Neural cell (in vitro differentiated cells): ENCODE measurements around the gene EYA3. TPM values are rescaled to one million over a fixed set of nuclear protein-coding genes. Genes with fewer than 3 reads are reported as not detected.

ENCODE experiments used
- H2AFZ ChIP-seq: fragments of 200-600, 300-800 bp; sonication (generic), shearing (Covaris generic); 2 replicates; pipeline ENCODE4 v1.6.0; 2014; ENCODE audit warnings: low read depth, mild to moderate bottlenecking, antibody characterized with exemption, low read length, moderate library complexity
- H3F3A ChIP-seq: fragments of 200-600 bp; shearing (Covaris generic); 2 replicates; pipeline ENCODE4 v1.6.1; 2016; ENCODE audit warnings: mild to moderate bottlenecking, moderate library complexity, mixed read lengths, antibody characterized with exemption, low read length; ENCODE audit not compliant: insufficient read depth, poor library complexity, severe bottlenecking
- H3K27ac ChIP-seq: fragments of 200-600, 300-800 bp; sonication (generic), shearing (Covaris generic); 2 replicates; pipeline ENCODE4 v1.5.1; 2014; ENCODE audit warnings: mild to moderate bottlenecking, low read length, moderate library complexity
- H3K27me3 ChIP-seq: fragments of 300-800, 200-600 bp; sonication (generic), shearing (Covaris generic); 2 replicates; pipeline ENCODE4 v1.6.0; 2014; ENCODE audit warnings: mild to moderate bottlenecking, low read depth, low read length, moderate library complexity; ENCODE audit not compliant: insufficient read depth
- H3K36me3 ChIP-seq: fragments of 300-800, 200-600 bp; sonication (generic), shearing (Covaris generic); 2 replicates; pipeline ENCODE4 v1.5.1; 2014; ENCODE audit warnings: mild to moderate bottlenecking, antibody characterized with exemption, low read length, moderate library complexity; ENCODE audit not compliant: insufficient read depth
- H3K4me2 ChIP-seq: fragments of 300-800, 200-600 bp; sonication (generic), shearing (Covaris generic); 2 replicates; pipeline ENCODE4 v1.6.0; 2014; ENCODE audit warnings: mild to moderate bottlenecking, low read length
- H3K4me3 ChIP-seq: fragments of 300-800, 200-600 bp; sonication (generic), shearing (Covaris generic); 2 replicates; pipeline ENCODE4 v1.5.1; 2014; ENCODE audit warnings: mild to moderate bottlenecking, low read length, moderate library complexity
- H3K79me2 ChIP-seq: fragments of 200-600 bp; shearing (Covaris generic); replicated peaks from 2 replicates; pipeline ENCODE4 v1.6.0; 2014; ENCODE audit warnings: mild to moderate bottlenecking, low read length, moderate library complexity; ENCODE audit not compliant: insufficient read depth
- H3K9ac ChIP-seq: fragments of 300-800, 200-600 bp; sonication (generic), shearing (Covaris generic); 2 replicates; pipeline ENCODE4 v1.6.1; 2016; ENCODE audit warnings: mild to moderate bottlenecking, low read length, mixed read lengths
- H3K9me2 ChIP-seq: fragments of 200-600 bp; shearing (Covaris generic); 2 replicates; pipeline ENCODE4 v1.6.1; 2016; ENCODE audit warnings: mild to moderate bottlenecking, low read length, mixed read lengths; ENCODE audit not compliant: insufficient read depth
- H3K9me3 ChIP-seq: fragments of 200-600, 300-800 bp; sonication (generic), shearing (Covaris generic); 2 replicates; pipeline ENCODE4 v1.6.1; 2016; ENCODE audit warnings: mild to moderate bottlenecking, mixed run types, low read length, moderate library complexity, mixed read lengths
- H4K20me1 ChIP-seq: fragments of 200-600 bp; shearing (Covaris generic); 2 replicates; pipeline ENCODE4 v1.6.1; 2016; ENCODE audit warnings: mild to moderate bottlenecking, mixed run types; ENCODE audit not compliant: insufficient read depth
- EP300 ChIP-seq: fragments of 450-650 bp; conservative IDR thresholded peaks from 2 replicates; pipeline ENCODE4 v1.6.1; 2014; ENCODE audit warnings: antibody characterized with exemption, mild to moderate bottlenecking, moderate library complexity; ENCODE audit not compliant: poor library complexity, severe bottlenecking
- EZH2 ChIP-seq: fragments of 200-600, 300-800 bp; shearing (Covaris generic), sonication (generic); IDR thresholded peaks from 2 replicates; pipeline ENCODE4 v1.6.1; 2014; ENCODE audit warnings: antibody characterized with exemption, low read length, borderline replicate concordance, mild to moderate bottlenecking; ENCODE audit not compliant: insufficient read depth, poor library complexity, severe bottlenecking
- MXI1 ChIP-seq: fragments of 450-650 bp; conservative IDR thresholded peaks from 2 replicates; pipeline ENCODE4 v1.6.1; 2014; ENCODE audit warnings: antibody characterized with exemption, mild to moderate bottlenecking; ENCODE audit not compliant: poor library complexity, severe bottlenecking
- POLR2AphosphoS5 ChIP-seq: IDR thresholded peaks from 2 replicates; pipeline ENCODE4 v1.6.1; 2012
- RAD21 ChIP-seq: fragments of 450-650 bp; conservative IDR thresholded peaks from 2 replicates; pipeline ENCODE4 v1.6.1; 2014; ENCODE audit warnings: antibody characterized with exemption, mild to moderate bottlenecking, moderate library complexity
- REST ChIP-seq: IDR thresholded peaks from 2 replicates; pipeline ENCODE4 v1.6.1; 2012; ENCODE audit warnings: borderline replicate concordance
- SMC3 ChIP-seq: fragments of 450-650 bp; conservative IDR thresholded peaks from 2 replicates; pipeline ENCODE4 v1.6.1; 2014; ENCODE audit warnings: antibody characterized with exemption, mild to moderate bottlenecking, moderate library complexity; ENCODE audit not compliant: poor library complexity
- TAF1 ChIP-seq: IDR thresholded peaks from 2 replicates; pipeline ENCODE4 v1.6.1; 2012; ENCODE audit warnings: low read depth
- polyA plus RNA-seq: library from polyadenylated mRNA; depleted of rRNA; stranded (reverse); fragments of >200 nt; gene quantifications from 2 replicates; pipeline ENCODE4 v1.2.3, GENCODE V29; 2014
- TF ChIP-seq, protein P1 (sequence below): fragments of 450-650 bp; IDR thresholded peaks from 2 replicates; pipeline ENCODE4 v1.5.1; 2014; ENCODE audit warnings: antibody characterized with exemption, mild to moderate bottlenecking, moderate library complexity; ENCODE audit not compliant: poor library complexity, severe bottlenecking

Gene EYA3
- polyA plus RNA-seq, 1 donor from 2014 or later, result 11.2 TPM

GRCh38 chr1:27973771-27974416 lies 114.5 kb downstream of the EYA3 start:
- H3F3A ChIP-seq, result no peaks in the 10 kb centered on the region
- no peaks in the 10 kb centered on the region for H3K9me2 ChIP-seq
- H3K9ac ChIP-seq, result no peak overlapping the region
- H4K20me1 ChIP-seq, result no peaks in the 10 kb centered on the region
- no peak overlapping the region for H3K27ac ChIP-seq
- H3K27me3 ChIP-seq, result no peaks in the 10 kb centered on the region
- H3K9me3 ChIP-seq, result no peaks in the 10 kb centered on the region
- no peak overlapping the region for H3K4me2 ChIP-seq
- H3K4me3 ChIP-seq, result no peak overlapping the region
- no peaks in the 10 kb centered on the region for H3K79me2 ChIP-seq
- no peak for TF ChIP-seq MXI1
- no peak for TF ChIP-seq POLR2AphosphoS5
- no peak for TF ChIP-seq EZH2
- TF ChIP-seq, protein P1, sequence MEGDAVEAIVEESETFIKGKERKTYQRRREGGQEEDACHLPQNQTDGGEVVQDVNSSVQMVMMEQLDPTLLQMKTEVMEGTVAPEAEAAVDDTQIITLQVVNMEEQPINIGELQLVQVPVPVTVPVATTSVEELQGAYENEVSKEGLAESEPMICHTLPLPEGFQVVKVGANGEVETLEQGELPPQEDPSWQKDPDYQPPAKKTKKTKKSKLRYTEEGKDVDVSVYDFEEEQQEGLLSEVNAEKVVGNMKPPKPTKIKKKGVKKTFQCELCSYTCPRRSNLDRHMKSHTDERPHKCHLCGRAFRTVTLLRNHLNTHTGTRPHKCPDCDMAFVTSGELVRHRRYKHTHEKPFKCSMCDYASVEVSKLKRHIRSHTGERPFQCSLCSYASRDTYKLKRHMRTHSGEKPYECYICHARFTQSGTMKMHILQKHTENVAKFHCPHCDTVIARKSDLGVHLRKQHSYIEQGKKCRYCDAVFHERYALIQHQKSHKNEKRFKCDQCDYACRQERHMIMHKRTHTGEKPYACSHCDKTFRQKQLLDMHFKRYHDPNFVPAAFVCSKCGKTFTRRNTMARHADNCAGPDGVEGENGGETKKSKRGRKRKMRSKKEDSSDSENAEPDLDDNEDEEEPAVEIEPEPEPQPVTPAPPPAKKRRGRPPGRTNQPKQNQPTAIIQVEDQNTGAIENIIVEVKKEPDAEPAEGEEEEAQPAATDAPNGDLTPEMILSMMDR, result no peak
- no peak for TF ChIP-seq TAF1
- no peak for TF ChIP-seq REST
- TF ChIP-seq SMC3, result no peak
- no peak for TF ChIP-seq RAD21
- no peak for TF ChIP-seq EP300
- no peaks in the 10 kb centered on the region for H3K36me3 ChIP-seq
- no peak overlapping the region for H2AFZ ChIP-seq

GRCh38 chr1:27972141-27972540 lies 116.3 kb downstream of the EYA3 start:
- Histone ChIP-seq H3K9me3 (no peaks in the 10 kb centered on the region), H3K27me3 (no peaks in the 10 kb centered on the region), H3K27ac (no peak overlapping the region)

More at GRCh38 chr1:27972141-27972540, 116.3 kb downstream of the EYA3 start:
- Histone ChIP-seq H3F3A (no peaks in the 10 kb centered on the region), H3K79me2 (no peaks in the 10 kb centered on the region), H3K9me2 (no peaks in the 10 kb centered on the region), H4K20me1 (no peaks in the 10 kb centered on the region), H3K9ac (no peak overlapping the region), H3K36me3 (no peaks in the 10 kb centered on the region), H3K4me2 (no peak overlapping the region), H3K4me3 (no peak overlapping the region), H2AFZ (no peak overlapping the region)
- TF ChIP-seq EZH2 (no peak), POLR2AphosphoS5 (no peak), SMC3 (no peak), MXI1 (no peak), REST (no peak), RAD21 (no peak), EP300 (no peak), TAF1 (no peak)
- TF ChIP-seq, protein P1, result no peak
